Measurements from ENCODE around the gene FOXI1.

FOXI1 gene

DNA sequence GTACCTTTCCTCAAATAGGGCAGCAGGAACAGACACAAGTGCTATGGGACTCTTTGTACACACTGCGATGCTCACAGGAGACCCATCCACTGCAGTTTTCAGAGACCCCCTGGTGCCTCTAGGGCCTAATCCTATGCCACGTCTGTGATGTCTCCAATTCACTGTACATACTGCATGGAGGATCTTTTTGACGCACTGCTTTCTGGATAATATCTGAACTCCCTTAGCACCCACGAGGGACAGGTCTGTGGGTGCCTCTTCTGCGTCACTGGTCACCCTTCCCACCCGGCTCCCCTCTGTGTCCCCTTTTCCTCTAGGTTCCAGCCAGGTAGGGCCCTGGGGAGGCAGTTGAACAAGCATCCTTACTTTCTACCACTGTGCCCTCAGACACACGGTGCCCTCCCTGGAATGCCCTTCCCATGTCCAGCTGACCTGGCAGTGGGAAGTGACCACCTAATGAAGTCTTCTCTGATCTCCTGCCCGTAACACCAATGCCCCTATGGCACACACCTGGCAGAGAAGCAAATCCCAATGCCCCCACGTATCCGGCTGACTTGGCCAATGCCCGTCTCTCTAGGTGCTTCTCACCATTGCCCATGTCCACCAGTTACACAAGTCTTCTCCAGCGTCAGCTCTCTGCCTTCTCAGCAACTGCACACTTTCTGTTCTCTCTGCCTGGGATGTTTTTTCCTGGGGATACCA lies 41.5 kb downstream of the FOXI1 start:
- Histone ChIP-seq H3K4me3 (ENCODE audit: low read depth, low read length) (no peak overlapping the region), H3K27ac (ENCODE audit: extremely low read depth, low read depth, low read length) (no peak overlapping the region), H3K9me3 (ENCODE audit: control insufficient read depth, insufficient read depth, low read depth, low read length) (no peaks in the 10 kb centered on the region), H3K36me3 (ENCODE audit: control insufficient read depth in 2 of 2, insufficient read depth in 1 of 2, low read length in 2 of 2) (no peaks in the 10 kb centered on the region), H3K4me1 (ENCODE audit: control insufficient read depth, insufficient read depth, low read length) (no peaks in the 10 kb centered on the region)
- POLR2A ChIA-PET = no interaction called here
- TF ChIP-seq, protein P1, sequence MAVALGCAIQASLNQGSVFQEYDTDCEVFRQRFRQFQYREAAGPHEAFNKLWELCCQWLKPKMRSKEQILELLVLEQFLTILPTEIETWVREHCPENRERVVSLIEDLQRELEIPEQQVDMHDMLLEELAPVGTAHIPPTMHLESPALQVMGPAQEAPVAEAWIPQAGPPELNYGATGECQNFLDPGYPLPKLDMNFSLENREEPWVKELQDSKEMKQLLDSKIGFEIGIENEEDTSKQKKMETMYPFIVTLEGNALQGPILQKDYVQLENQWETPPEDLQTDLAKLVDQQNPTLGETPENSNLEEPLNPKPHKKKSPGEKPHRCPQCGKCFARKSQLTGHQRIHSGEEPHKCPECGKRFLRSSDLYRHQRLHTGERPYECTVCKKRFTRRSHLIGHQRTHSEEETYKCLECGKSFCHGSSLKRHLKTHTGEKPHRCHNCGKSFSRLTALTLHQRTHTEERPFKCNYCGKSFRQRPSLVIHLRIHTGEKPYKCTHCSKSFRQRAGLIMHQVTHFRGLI (tag by site-specific recombination; IDR thresholded peaks at IDR 0.05) = no peak
- TF ChIP-seq ZNF785 (tag by site-specific recombination; IDR thresholded peaks at IDR 0.05) = no peak
- no peak for TF ChIP-seq ZNF837 (tag by site-specific recombination; IDR thresholded peaks at IDR 0.05)
- no peak for TF ChIP-seq ZBTB17 (tag by site-specific recombination; IDR thresholded peaks at IDR 0.05)
- TF ChIP-seq ZNF558 (tag by site-specific recombination; IDR thresholded peaks at IDR 0.05) = no peak
- no peak for TF ChIP-seq IKZF3 (tag by site-specific recombination; IDR thresholded peaks at IDR 0.05)
- no peak for TF ChIP-seq SETDB1 (IDR thresholded peaks at IDR 0.05; ENCODE audit: insufficient read length, low read length)
- no peak for TF ChIP-seq ZNF600 (tag by site-specific recombination; IDR thresholded peaks at IDR 0.05)
- TF ChIP-seq ZNF626 (tag by site-specific recombination; IDR thresholded peaks at IDR 0.05) = no peak
- TF ChIP-seq YY2 (tag by site-specific recombination; IDR thresholded peaks at IDR 0.05) = no peak
- no peak for TF ChIP-seq ZNF184 (tag by site-specific recombination; IDR thresholded peaks at IDR 0.05)
- no peak for TF ChIP-seq ZNF701 (tag by site-specific recombination; IDR thresholded peaks at IDR 0.05)
- TF ChIP-seq ZNF169 (tag by site-specific recombination; IDR thresholded peaks at IDR 0.05) = no peak
- TF ChIP-seq ZNF354C (tag by site-specific recombination; IDR thresholded peaks at IDR 0.05; ENCODE audit: borderline replicate concordance, low read depth) = no peak
- TF ChIP-seq GLIS1 (tag by site-specific recombination; IDR thresholded peaks at IDR 0.05) = no peak
- no peak for TF ChIP-seq ZNF23 (tag by site-specific recombination; IDR thresholded peaks at IDR 0.05; ENCODE audit: borderline replicate concordance)
- no peak for TF ChIP-seq RBAK (tag by site-specific recombination; IDR thresholded peaks at IDR 0.05)
- no peak for TF ChIP-seq SALL2 (tag by site-specific recombination; IDR thresholded peaks at IDR 0.05; ENCODE audit: borderline replicate concordance)
- CTCF ChIA-PET = interaction anchor here (1.0 kb wide), 1 partner anchor 475 kb away, joined by 4 read pairs; no protein-coding TSS in a partner anchor

DNA sequence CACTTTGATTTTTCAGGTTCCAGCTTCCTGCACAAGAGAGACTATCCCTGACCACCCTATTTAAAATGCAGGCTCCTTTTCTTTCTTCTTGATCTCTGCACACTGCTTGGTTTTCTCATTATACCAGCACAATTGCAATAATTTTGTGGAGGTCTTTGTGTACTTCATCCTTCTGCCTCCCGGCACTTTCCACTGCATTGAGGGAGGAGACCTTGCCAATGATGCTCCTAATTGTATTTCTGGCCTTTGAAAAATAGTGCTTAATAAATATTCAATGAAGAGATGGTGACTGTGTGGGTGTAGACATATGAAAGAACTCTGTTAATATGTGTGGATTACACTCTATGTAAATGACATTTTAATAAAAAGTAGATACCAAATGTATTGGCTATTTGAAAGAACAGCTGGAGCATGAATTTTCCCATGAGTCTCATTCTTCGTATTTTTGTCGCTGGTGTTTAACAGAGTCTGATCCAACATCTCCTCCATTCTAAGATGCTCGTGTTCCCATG lies 42.1 kb downstream of the FOXI1 start:
- ChIA-PET CTCF (interaction anchor here (1.0 kb wide), 2 partner anchors 37 to 475 kb away, joined by 4 to 5 read pairs; no protein-coding TSS in a partner anchor), POLR2A (no interaction called here)
- Histone ChIP-seq H3K4me3 (ENCODE audit: low read depth, low read length) (no peak overlapping the region), H3K27ac (ENCODE audit: extremely low read depth, low read depth, low read length) (no peak overlapping the region), H3K9me3 (ENCODE audit: control insufficient read depth, insufficient read depth, low read depth, low read length) (no peaks in the 10 kb centered on the region), H3K36me3 (ENCODE audit: control insufficient read depth in 2 of 2, insufficient read depth in 1 of 2, low read length in 2 of 2) (no peaks in the 10 kb centered on the region), H3K4me1 (ENCODE audit: control insufficient read depth, insufficient read depth, low read length) (no peaks in the 10 kb centered on the region)
- TF ChIP-seq ZNF530 (tag by site-specific recombination; IDR thresholded peaks at IDR 0.05; ENCODE audit: low read depth) (no peak), ZNF175 (tag by site-specific recombination; IDR thresholded peaks at IDR 0.05) (no peak), ZNF280D (tag by site-specific recombination; IDR thresholded peaks at IDR 0.05) (no peak), ZNF274 (IDR thresholded peaks at IDR 0.05; ENCODE audit: low read length) (no peak), ZNF274 (tag by site-specific recombination; IDR thresholded peaks at IDR 0.05; ENCODE audit: borderline replicate concordance) (no peak), ZNF701 (tag by site-specific recombination; IDR thresholded peaks at IDR 0.05) (no peak), ZIC2 (tag by site-specific recombination; IDR thresholded peaks at IDR 0.05) (no peak), ZNF184 (tag by site-specific recombination; IDR thresholded peaks at IDR 0.05) (no peak), ZNF670 (tag by site-specific recombination; IDR thresholded peaks at IDR 0.05; ENCODE audit: low read depth) (no peak)
- TF ChIP-seq, protein P2, sequence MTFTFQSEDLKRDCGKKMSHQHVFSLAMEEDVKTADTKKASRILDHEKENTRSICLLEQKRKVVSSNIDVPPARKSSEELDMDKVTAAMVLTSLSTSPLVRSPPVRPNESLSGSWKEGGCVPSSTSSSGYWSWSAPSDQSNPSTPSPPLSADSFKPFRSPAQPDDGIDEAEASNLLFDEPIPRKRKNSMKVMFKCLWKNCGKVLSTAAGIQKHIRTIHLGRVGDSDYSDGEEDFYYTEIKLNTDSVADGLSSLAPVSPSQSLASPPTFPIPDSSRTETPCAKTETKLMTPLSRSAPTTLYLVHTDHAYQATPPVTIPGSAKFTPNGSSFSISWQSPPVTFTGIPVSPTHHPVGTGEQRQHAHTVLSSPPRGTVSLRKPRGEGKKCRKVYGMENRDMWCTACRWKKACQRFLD (tag by site-specific recombination; IDR thresholded peaks at IDR 0.05) = no peak
- TF ChIP-seq, protein P3, sequence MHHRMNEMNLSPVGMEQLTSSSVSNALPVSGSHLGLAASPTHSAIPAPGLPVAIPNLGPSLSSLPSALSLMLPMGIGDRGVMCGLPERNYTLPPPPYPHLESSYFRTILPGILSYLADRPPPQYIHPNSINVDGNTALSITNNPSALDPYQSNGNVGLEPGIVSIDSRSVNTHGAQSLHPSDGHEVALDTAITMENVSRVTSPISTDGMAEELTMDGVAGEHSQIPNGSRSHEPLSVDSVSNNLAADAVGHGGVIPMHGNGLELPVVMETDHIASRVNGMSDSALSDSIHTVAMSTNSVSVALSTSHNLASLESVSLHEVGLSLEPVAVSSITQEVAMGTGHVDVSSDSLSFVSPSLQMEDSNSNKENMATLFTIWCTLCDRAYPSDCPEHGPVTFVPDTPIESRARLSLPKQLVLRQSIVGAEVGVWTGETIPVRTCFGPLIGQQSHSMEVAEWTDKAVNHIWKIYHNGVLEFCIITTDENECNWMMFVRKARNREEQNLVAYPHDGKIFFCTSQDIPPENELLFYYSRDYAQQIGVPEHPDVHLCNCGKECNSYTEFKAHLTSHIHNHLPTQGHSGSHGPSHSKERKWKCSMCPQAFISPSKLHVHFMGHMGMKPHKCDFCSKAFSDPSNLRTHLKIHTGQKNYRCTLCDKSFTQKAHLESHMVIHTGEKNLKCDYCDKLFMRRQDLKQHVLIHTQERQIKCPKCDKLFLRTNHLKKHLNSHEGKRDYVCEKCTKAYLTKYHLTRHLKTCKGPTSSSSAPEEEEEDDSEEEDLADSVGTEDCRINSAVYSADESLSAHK (tag by site-specific recombination; IDR thresholded peaks at IDR 0.05) = no peak

Measured in HEK293 (cell line).